HEK293 (cell line): ENCODE measurements around the gene GTSE1.

Source experiments
- CTCF ChIA-PET: fragments of 350-600 bp; formaldehyde crosslinking; extraction: SDS; loops from one replicate; lab custom pipeline; 2021; ENCODE audit warnings: antibody characterized with exemption; lab: Yijun Ruan, JAX
- POLR2A ChIA-PET: fragments of 300-600 bp; formaldehyde crosslinking; extraction: SDS; loops from one replicate; lab custom pipeline; 2020; ENCODE audit warnings: antibody characterized with exemption, inconsistent platforms; lab: Yijun Ruan, JAX
- H3K27ac ChIP-seq: fragments of 200-500 bp; sonication (Bioruptor generic); 2 replicates; pipeline ENCODE4 v1.5.1; 2014; ENCODE audit warnings: low read depth, low read length, control low read depth, inconsistent platforms; ENCODE audit errors: extremely low read depth
- H3K36me3 ChIP-seq, 2 experiments: fragments of 200-500 bp in 1 of 2; sonication (Bioruptor generic) in 1 of 2; 1 replicate in 1 of 2; 2 replicates in 1 of 2; pipeline ENCODE4 v1.5.1; 2014 to 2017; ENCODE audit warnings: inconsistent platforms in 2 of 2, low read length in 2 of 2; ENCODE audit not compliant: control insufficient read depth in 2 of 2, insufficient read depth in 1 of 2
- H3K4me1 ChIP-seq: fragments of 200-500 bp; sonication (Bioruptor generic); 2 replicates; pipeline ENCODE4 v1.5.1; 2014; ENCODE audit warnings: mild to moderate bottlenecking, low read length, inconsistent platforms; ENCODE audit not compliant: control insufficient read depth, insufficient read depth
- H3K4me3 ChIP-seq: 2 replicates; pipeline ENCODE4 v1.5.1; 2011; ENCODE audit warnings: low read depth, mild to moderate bottlenecking, control low read depth, low read length, moderate library complexity
- H3K9me3 ChIP-seq: fragments of 200-500 bp; sonication (Bioruptor generic); 2 replicates; pipeline ENCODE4 v1.5.1; 2014; ENCODE audit warnings: low read depth, low read length, inconsistent platforms; ENCODE audit not compliant: control insufficient read depth, insufficient read depth
- EGR2 ChIP-seq: fragments of 450-650 bp; formaldehyde crosslinking; IDR thresholded peaks from 2 replicates; pipeline ENCODE4 v1.5.1; 2016; ENCODE audit warnings: low read depth, missing biosample characterization, missing genetic modification characterization
- GLI2 ChIP-seq: fragments of 450-650 bp; formaldehyde crosslinking; IDR thresholded peaks from 2 replicates; pipeline ENCODE4; 2017; ENCODE audit warnings: missing biosample characterization, missing genetic modification characterization, low read depth, borderline replicate concordance
- MZF1 ChIP-seq: fragments of 450-650 bp; formaldehyde crosslinking; IDR thresholded peaks from 2 replicates; pipeline ENCODE4 v1.5.1; 2017; ENCODE audit warnings: missing biosample characterization, missing genetic modification characterization, borderline replicate concordance
- OSR2 ChIP-seq: fragments of 450-650 bp; formaldehyde crosslinking; IDR thresholded peaks from 2 replicates; pipeline ENCODE4 v1.5.1; 2016; ENCODE audit warnings: missing biosample characterization, missing genetic modification characterization
- ZBTB21 ChIP-seq: fragments of 450-650 bp; formaldehyde crosslinking; IDR thresholded peaks from 2 replicates; pipeline ENCODE4 v1.5.1; 2017; ENCODE audit warnings: missing biosample characterization, missing genetic modification characterization
- ZFP3 ChIP-seq: fragments of 450-650 bp; formaldehyde crosslinking; IDR thresholded peaks from 2 replicates; pipeline ENCODE4 v1.5.1; 2016; ENCODE audit warnings: low read depth, missing biosample characterization, missing genetic modification characterization
- ZNF112 ChIP-seq: fragments of 450-650 bp; formaldehyde crosslinking; IDR thresholded peaks from 2 replicates; pipeline ENCODE4 v1.5.0; 2017; ENCODE audit warnings: missing biosample characterization, missing genetic modification characterization
- ZNF138 ChIP-seq: fragments of 450-650 bp; formaldehyde crosslinking; IDR thresholded peaks from 2 replicates; pipeline ENCODE4 v1.5.1; 2016; ENCODE audit warnings: missing biosample characterization, missing genetic modification characterization, borderline replicate concordance
- ZNF214 ChIP-seq: fragments of 450-650 bp; formaldehyde crosslinking; IDR thresholded peaks from 2 replicates; pipeline ENCODE4 v1.5.1; 2017; ENCODE audit warnings: missing biosample characterization, mild to moderate bottlenecking, missing genetic modification characterization, borderline replicate concordance
- ZNF335 ChIP-seq: fragments of 450-650 bp; formaldehyde crosslinking; conservative IDR thresholded peaks from 2 replicates; pipeline ENCODE4 v1.5.1; 2016; ENCODE audit warnings: missing biosample characterization, missing genetic modification characterization
- ZNF621 ChIP-seq: fragments of 450-650 bp; formaldehyde crosslinking; IDR thresholded peaks from 2 replicates; pipeline ENCODE4 v1.5.1; 2017; ENCODE audit warnings: missing biosample characterization, missing genetic modification characterization
- ZNF660 ChIP-seq: fragments of 450-650 bp; IDR thresholded peaks from 2 replicates; pipeline ENCODE4 v1.5.1; 2018; ENCODE audit warnings: missing biosample characterization, mild to moderate bottlenecking, missing genetic modification characterization
- ZNF785 ChIP-seq: fragments of 450-650 bp; formaldehyde crosslinking; IDR thresholded peaks from 2 replicates; pipeline ENCODE4 v1.5.1; 2016; ENCODE audit warnings: missing biosample characterization, missing genetic modification characterization
- TF ChIP-seq, protein P1 (sequence below): fragments of 450-650 bp; formaldehyde crosslinking; IDR thresholded peaks from 2 replicates; pipeline ENCODE4 v1.5.1; 2016; ENCODE audit warnings: missing biosample characterization, missing genetic modification characterization
- TF ChIP-seq, protein P2 (sequence below): fragments of 450-650 bp; formaldehyde crosslinking; IDR thresholded peaks from 2 replicates; pipeline ENCODE4 v1.5.1; 2017; ENCODE audit warnings: missing biosample characterization, missing genetic modification characterization
- TF ChIP-seq, protein P3 (sequence below): fragments of 450-650 bp; formaldehyde crosslinking; optimal IDR thresholded peaks from 2 replicates; pipeline ENCODE3; 2016; ENCODE audit warnings: missing biosample characterization, mild to moderate bottlenecking, missing genetic modification characterization
- TF ChIP-seq, protein P4 (sequence below): fragments of 450-650 bp; formaldehyde crosslinking; IDR thresholded peaks from 2 replicates; pipeline ENCODE4 v1.5.1; 2016; ENCODE audit warnings: missing biosample characterization, missing genetic modification characterization
- TF ChIP-seq, protein P5 (sequence below): fragments of 450-650 bp; formaldehyde crosslinking; conservative IDR thresholded peaks from 2 replicates; pipeline ENCODE4 v1.5.1; 2016; ENCODE audit warnings: low read depth, missing biosample characterization, missing genetic modification characterization

The GTSE1 gene

DNA sequence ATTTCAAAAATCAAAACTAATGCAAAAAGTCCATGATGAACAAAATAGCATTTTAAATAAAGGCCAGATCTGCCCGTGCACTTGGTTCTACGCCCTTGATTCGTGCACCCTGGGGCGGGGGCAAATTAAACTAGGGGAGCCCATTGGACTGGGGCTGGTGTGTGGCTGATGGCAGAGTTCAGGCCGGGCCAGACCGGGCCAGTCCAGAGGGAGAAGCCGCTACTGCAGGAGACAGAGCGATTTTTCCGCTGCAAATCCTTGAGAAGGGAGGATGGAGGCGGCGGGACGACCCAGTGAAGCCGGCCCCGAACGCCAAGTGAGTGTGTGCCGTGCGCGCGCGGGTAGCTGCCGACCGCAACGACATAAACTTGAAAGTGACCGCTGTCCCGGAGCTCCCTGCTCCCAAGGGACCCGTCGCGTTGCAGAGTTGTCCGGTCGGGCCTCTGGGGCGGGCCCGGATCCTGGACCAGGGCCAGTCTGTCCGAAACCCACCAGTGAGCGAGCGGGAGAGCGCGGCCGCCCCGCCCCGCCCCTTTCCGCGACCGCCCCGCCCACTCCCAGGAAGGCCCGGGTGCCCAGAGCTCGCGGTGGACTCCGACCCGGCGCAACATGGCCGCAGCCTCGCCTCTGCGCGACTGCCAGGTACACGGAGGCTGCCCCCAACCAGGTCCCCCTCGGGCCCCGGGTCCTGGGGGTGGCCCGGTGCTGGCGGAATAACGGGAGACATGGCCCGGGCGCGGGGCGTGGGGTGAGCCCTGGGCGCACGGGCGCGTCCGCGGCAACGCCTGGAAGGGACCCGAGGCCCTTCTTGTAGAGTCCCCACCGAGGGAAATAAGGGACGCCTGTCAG is 29.0 kb upstream of the GTSE1 start, which contains the start of gene TTC38 (continued):
- TF ChIP-seq, protein P1, sequence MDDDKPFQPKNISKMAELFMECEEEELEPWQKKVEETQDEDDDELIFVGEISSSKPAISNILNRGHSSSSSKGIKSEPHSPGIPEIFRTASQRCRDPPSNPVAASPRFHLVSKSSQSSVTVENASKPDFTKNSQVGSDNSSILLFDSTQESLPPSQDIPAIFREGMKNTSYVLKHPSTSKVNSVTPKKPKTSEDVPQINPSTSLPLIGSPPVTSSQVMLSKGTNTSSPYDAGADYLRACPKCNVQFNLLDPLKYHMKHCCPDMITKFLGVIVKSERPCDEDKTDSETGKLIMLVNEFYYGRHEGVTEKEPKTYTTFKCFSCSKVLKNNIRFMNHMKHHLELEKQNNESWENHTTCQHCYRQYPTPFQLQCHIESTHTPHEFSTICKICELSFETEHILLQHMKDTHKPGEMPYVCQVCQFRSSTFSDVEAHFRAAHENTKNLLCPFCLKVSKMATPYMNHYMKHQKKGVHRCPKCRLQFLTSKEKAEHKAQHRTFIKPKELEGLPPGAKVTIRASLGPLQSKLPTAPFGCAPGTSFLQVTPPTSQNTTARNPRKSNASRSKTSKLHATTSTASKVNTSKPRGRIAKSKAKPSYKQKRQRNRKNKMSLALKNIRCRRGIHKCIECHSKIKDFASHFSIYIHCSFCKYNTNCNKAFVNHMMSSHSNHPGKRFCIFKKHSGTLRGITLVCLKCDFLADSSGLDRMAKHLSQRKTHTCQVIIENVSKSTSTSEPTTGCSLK: no peak
- no peak for TF ChIP-seq ZNF112 (tag by site-specific recombination)
- TF ChIP-seq OSR2: peak; percentile 67
- no peak for TF ChIP-seq ZNF660 (tag by site-specific recombination)
- no peak for TF ChIP-seq ZNF785 (tag by site-specific recombination)
- TF ChIP-seq, protein P2, sequence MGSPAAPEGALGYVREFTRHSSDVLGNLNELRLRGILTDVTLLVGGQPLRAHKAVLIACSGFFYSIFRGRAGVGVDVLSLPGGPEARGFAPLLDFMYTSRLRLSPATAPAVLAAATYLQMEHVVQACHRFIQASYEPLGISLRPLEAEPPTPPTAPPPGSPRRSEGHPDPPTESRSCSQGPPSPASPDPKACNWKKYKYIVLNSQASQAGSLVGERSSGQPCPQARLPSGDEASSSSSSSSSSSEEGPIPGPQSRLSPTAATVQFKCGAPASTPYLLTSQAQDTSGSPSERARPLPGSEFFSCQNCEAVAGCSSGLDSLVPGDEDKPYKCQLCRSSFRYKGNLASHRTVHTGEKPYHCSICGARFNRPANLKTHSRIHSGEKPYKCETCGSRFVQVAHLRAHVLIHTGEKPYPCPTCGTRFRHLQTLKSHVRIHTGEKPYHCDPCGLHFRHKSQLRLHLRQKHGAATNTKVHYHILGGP: no peak
- TF ChIP-seq ZNF214 (tag by site-specific recombination): no peak
- TF ChIP-seq, protein P3, sequence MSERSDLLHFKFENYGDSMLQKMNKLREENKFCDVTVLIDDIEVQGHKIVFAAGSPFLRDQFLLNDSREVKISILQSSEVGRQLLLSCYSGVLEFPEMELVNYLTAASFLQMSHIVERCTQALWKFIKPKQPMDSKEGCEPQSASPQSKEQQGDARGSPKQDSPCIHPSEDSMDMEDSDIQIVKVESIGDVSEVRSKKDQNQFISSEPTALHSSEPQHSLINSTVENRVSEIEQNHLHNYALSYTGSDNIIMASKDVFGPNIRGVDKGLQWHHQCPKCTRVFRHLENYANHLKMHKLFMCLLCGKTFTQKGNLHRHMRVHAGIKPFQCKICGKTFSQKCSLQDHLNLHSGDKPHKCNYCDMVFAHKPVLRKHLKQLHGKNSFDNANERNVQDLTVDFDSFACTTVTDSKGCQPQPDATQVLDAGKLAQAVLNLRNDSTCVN (tag by site-specific recombination): peak; percentile 86
- TF ChIP-seq ZFP3 (tag by site-specific recombination): no peak

DNA sequence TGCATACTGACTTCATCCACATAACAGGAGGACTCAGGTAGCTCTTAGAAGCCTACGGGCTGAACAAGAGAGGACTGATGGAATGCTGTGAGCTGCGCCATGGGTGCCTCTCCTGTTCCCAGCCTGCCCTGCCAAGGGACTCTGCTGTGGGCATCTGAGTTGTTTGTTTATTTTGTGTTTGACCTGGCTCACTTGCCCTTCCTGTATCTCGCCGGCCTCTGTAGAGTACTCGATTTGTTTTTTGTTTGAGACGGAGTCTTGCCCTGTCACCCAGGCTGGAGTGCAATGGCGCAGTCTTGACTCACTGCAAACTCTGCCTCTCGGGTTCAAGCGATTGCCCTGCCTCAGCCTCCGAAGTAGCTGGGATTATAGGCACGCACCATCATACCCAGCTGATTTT is 27.1 kb upstream of the GTSE1 start:
- POLR2A ChIA-PET: interaction anchor here (1.0 to 2.8 kb wide), 3 partner anchors 10 to 21 kb away, joined by 3 to 33 read pairs (median 4); partner anchors contain the start of gene CDPF1
- no peak overlapping the region for H3K27ac ChIP-seq
- TF ChIP-seq EGR2 (tag by site-specific recombination) (0 out of 2 replicates have a peak, but pooled peaks have one; percentile 7), MZF1 (tag by site-specific recombination) (no peak)
- TF ChIP-seq, protein P4, sequence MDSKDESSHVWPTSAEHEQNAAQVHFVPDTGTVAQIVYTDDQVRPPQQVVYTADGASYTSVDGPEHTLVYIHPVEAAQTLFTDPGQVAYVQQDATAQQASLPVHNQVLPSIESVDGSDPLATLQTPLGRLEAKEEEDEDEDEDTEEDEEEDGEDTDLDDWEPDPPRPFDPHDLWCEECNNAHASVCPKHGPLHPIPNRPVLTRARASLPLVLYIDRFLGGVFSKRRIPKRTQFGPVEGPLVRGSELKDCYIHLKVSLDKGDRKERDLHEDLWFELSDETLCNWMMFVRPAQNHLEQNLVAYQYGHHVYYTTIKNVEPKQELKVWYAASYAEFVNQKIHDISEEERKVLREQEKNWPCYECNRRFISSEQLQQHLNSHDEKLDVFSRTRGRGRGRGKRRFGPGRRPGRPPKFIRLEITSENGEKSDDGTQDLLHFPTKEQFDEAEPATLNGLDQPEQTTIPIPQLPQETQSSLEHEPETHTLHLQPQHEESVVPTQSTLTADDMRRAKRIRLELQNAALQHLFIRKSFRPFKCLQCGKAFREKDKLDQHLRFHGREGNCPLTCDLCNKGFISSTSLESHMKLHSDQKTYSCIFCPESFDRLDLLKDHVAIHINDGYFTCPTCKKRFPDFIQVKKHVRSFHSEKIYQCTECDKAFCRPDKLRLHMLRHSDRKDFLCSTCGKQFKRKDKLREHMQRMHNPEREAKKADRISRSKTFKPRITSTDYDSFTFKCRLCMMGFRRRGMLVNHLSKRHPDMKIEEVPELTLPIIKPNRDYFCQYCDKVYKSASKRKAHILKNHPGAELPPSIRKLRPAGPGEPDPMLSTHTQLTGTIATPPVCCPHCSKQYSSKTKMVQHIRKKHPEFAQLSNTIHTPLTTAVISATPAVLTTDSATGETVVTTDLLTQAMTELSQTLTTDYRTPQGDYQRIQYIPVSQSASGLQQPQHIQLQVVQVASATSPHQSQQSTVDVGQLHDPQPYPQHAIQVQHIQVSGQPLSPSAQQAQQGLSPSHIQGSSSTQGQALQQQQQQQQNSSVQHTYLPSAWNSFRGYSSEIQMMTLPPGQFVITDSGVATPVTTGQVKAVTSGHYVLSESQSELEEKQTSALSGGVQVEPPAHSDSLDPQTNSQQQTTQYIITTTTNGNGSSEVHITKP (tag by site-specific recombination): peak; percentile 65
- H3K4me1 ChIP-seq: no peaks in the 10 kb centered on the region
- no peaks in the 10 kb centered on the region for H3K9me3 ChIP-seq
- H3K4me3 ChIP-seq: no peak overlapping the region
- peaks cover 6 to 46% of the 10 kb centered on the region in 2 experiments for H3K36me3 ChIP-seq
- CTCF ChIA-PET: interaction anchor here (0.6 to 3.2 kb wide), 5 partner anchors 10 to 1203 kb away, joined by 3 to 12 read pairs (median 4); no protein-coding TSS in a partner anchor

DNA sequence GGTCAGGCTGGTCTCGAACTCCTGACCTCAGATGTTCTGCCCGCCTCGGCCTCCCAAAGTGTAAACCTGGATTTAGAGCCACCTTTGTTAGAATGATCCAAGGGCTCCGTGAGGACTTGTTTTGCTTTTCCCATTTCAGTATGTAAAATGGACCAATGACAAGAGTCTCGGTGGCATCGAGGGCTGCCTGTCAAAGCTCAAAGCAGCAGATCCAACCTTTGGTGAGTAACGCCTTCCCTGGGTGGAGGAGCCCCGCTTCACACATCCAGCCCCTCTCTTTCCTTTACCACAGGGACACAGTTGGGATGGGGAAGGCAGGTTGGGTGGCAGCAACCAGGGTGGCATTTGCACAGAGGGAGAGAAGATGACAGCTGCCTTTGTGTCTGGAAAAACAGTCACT is 24.5 kb upstream of the GTSE1 start:
- no peak overlapping the region for H3K27ac ChIP-seq
- POLR2A ChIA-PET: no interaction called here
- H3K4me3 ChIP-seq: no peak overlapping the region
- CTCF ChIA-PET: interaction anchor here (0.6 kb wide), 1 partner anchor 833 kb away, joined by 3 read pairs; no protein-coding TSS in a partner anchor
- TF ChIP-seq ZNF335 (tag by site-specific recombination) (no peak), ZBTB21 (tag by site-specific recombination) (no peak), ZNF138 (tag by site-specific recombination) (no peak), ZNF621 (tag by site-specific recombination) (no peak), GLI2 (tag by site-specific recombination) (no peak)
- TF ChIP-seq, protein P5, sequence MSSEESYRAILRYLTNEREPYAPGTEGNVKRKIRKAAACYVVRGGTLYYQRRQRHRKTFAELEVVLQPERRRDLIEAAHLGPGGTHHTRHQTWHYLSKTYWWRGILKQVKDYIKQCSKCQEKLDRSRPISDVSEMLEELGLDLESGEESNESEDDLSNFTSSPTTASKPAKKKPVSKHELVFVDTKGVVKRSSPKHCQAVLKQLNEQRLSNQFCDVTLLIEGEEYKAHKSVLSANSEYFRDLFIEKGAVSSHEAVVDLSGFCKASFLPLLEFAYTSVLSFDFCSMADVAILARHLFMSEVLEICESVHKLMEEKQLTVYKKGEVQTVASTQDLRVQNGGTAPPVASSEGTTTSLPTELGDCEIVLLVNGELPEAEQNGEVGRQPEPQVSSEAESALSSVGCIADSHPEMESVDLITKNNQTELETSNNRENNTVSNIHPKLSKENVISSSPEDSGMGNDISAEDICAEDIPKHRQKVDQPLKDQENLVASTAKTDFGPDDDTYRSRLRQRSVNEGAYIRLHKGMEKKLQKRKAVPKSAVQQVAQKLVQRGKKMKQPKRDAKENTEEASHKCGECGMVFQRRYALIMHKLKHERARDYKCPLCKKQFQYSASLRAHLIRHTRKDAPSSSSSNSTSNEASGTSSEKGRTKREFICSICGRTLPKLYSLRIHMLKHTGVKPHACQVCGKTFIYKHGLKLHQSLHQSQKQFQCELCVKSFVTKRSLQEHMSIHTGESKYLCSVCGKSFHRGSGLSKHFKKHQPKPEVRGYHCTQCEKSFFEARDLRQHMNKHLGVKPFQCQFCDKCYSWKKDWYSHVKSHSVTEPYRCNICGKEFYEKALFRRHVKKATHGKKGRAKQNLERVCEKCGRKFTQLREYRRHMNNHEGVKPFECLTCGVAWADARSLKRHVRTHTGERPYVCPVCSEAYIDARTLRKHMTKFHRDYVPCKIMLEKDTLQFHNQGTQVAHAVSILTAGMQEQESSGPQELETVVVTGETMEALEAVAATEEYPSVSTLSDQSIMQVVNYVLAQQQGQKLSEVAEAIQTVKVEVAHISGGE (tag by site-specific recombination): no peak
- peaks cover 20 to 70% of the 10 kb centered on the region in 2 experiments for H3K36me3 ChIP-seq
- no peaks in the 10 kb centered on the region for H3K9me3 ChIP-seq
- H3K4me1 ChIP-seq: no peaks in the 10 kb centered on the region
